Dendritic cell treated with granulocyte-macrophage colony-stimulating factor and Interleukin-4, amounts not matched to agents 40 ng/mL and 50 ng/mL, for 4 days (primary cell): ENCODE data around the gene FSIP1.

Experiments used
- H3K27ac Mint-ChIP-seq: one replicate; pipeline ENCODE4 v1.8.0; 2022; ENCODE audit warnings: mild to moderate bottlenecking, mixed read lengths
- H3K27me3 Mint-ChIP-seq: one replicate; pipeline ENCODE4 v1.8.0; 2022; ENCODE audit warnings: mild to moderate bottlenecking, mixed read lengths
- H3K36me3 Mint-ChIP-seq: one replicate; pipeline ENCODE4 v1.8.0; 2022; ENCODE audit warnings: low read depth, mixed read lengths
- H3K4me1 Mint-ChIP-seq: one replicate; pipeline ENCODE4 v1.8.0; 2022; ENCODE audit warnings: low read depth, mixed read lengths
- H3K4me3 Mint-ChIP-seq: one replicate; pipeline ENCODE4 v1.8.0; 2022; ENCODE audit warnings: mild to moderate bottlenecking, moderate library complexity, mixed read lengths
- H3K9me3 Mint-ChIP-seq: one replicate; pipeline ENCODE4 v1.8.0; 2022; ENCODE audit warnings: mixed read lengths
- intact Hi-C: fragments of 100-400 bp; cut with micrococcal nuclease; formaldehyde crosslinking; loops from one replicate; pipeline ENCODE4 v1.15.0; 2022

Gene FSIP1

DNA sequence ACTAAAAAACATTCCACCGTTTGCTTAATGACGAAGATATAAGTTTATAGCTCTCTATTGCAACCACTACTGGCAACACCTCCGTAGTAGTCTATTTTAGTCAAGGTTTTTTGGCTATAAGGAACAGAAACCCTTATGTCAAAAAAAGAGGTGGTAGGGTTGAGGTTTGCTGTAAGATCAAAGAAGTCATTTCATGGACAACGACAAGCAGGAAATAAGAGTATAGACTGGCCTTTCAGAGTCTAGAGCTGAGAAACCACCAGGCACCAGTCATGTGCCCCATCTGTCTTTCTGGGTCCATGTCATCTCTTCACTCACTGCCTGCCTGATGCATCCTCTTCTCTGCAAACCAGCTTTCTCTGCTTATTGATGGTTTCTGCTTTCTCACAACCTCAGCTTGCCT is 159.1 kb downstream of the FSIP1 start:
- intact Hi-C loops: no loop called here
- no peaks in the 10 kb centered on the region for H3K9me3 Mint-ChIP-seq
- no peaks in the 10 kb centered on the region for H3K27me3 Mint-ChIP-seq
- H3K4me1 Mint-ChIP-seq: peaks cover 9% of the 10 kb centered on the region
- H3K4me3 Mint-ChIP-seq: no peak overlapping the region
- H3K36me3 Mint-ChIP-seq: no peaks in the 10 kb centered on the region
- H3K27ac Mint-ChIP-seq: no peak overlapping the region

GRCh38 chr15:39622660-39623516 is 159.8 kb downstream of the FSIP1 start:
- H3K27me3 Mint-ChIP-seq: no peaks in the 10 kb centered on the region
- H3K4me3 Mint-ChIP-seq: no peak overlapping the region
- intact Hi-C loops: no loop called here
- H3K36me3 Mint-ChIP-seq: no peaks in the 10 kb centered on the region
- H3K27ac Mint-ChIP-seq: no peak overlapping the region
- H3K4me1 Mint-ChIP-seq: peaks cover 9% of the 10 kb centered on the region
- H3K9me3 Mint-ChIP-seq: no peaks in the 10 kb centered on the region

DNA sequence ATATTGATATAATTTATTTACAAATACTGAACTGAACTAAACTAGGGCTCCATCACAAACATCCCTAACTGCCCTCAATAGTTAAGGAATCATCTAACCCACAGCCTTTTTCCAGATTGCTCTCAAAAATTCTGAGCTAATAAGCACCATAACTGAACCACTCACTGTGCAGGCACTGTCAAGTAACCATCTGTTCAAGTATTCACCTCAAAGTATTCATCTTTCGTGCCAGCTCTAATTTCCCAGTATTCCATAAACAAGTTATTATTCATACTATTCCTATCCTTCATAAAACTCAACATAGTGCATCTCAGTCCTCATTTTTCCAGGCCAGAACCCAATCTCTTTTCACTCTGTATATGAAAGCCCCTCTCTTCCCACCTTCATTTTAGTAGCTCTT is 160.7 kb downstream of the FSIP1 start:
- no peaks in the 10 kb centered on the region for H3K27me3 Mint-ChIP-seq
- H3K4me3 Mint-ChIP-seq: no peak overlapping the region
- H3K27ac Mint-ChIP-seq: no peak overlapping the region
- intact Hi-C loops: no loop called here
- H3K4me1 Mint-ChIP-seq: peaks cover 9% of the 10 kb centered on the region
- H3K36me3 Mint-ChIP-seq: no peaks in the 10 kb centered on the region
- H3K9me3 Mint-ChIP-seq: no peaks in the 10 kb centered on the region

- no peaks in the 10 kb centered on the region for H3K36me3 Mint-ChIP-seq
- no peak overlapping the region for H3K27ac Mint-ChIP-seq
- H3K9me3 Mint-ChIP-seq: no peaks in the 10 kb centered on the region
- no peaks in the 10 kb centered on the region for H3K27me3 Mint-ChIP-seq
- intact Hi-C loops: no loop called here
- H3K4me1 Mint-ChIP-seq: peaks cover 14% of the 10 kb centered on the region
- no peak overlapping the region for H3K4me3 Mint-ChIP-seq
These were observed 161.4 kb downstream of the FSIP1 start for GRCh38 chr15:39621210-39621609.

GRCh38 chr15:39618063-39618823 is 164.4 kb downstream of the FSIP1 start:
- Mint-ChIP-seq H3K27ac (no peak overlapping the region), H3K4me1 (peaks cover 13% of the 10 kb centered on the region), H3K9me3 (no peaks in the 10 kb centered on the region), H3K27me3 (no peaks in the 10 kb centered on the region), H3K36me3 (no peaks in the 10 kb centered on the region), H3K4me3 (no peak overlapping the region)
- intact Hi-C loops: no loop called here

GRCh38 chr15:39616731-39617455 is 165.7 kb downstream of the FSIP1 start:
- no peak overlapping the region for H3K27ac Mint-ChIP-seq
- peaks cover 13% of the 10 kb centered on the region for H3K4me1 Mint-ChIP-seq
- no peak overlapping the region for H3K4me3 Mint-ChIP-seq
- intact Hi-C loops: no loop called here
- H3K9me3 Mint-ChIP-seq: peaks cover 4% of the 10 kb centered on the region
- H3K27me3 Mint-ChIP-seq: no peaks in the 10 kb centered on the region
- H3K36me3 Mint-ChIP-seq: no peaks in the 10 kb centered on the region

DNA sequence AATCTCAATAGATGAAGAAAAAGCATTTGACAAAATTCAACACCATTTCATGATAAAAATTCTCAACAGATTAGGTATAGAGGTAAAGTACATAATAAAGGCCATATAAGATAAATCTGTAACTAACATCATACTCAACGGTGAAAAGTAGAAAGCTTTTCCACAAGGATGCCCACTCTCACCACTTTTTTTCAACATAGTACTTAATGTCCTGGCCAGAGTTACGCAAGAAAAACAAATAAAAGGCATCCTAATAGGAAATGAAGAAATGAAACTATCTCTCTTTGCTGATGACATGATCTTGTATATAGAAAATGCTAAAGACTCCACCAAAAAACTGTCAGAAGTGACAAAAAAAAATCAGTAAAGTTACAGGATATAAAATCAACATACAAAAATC is 168.8 kb downstream of the FSIP1 start:
- Mint-ChIP-seq H3K4me3 (no peak overlapping the region), H3K36me3 (no peaks in the 10 kb centered on the region), H3K27ac (no peak overlapping the region), H3K9me3 (peaks cover 35% of the 10 kb centered on the region), H3K27me3 (no peaks in the 10 kb centered on the region), H3K4me1 (peaks cover 13% of the 10 kb centered on the region)
- intact Hi-C loops: no loop called here

DNA sequence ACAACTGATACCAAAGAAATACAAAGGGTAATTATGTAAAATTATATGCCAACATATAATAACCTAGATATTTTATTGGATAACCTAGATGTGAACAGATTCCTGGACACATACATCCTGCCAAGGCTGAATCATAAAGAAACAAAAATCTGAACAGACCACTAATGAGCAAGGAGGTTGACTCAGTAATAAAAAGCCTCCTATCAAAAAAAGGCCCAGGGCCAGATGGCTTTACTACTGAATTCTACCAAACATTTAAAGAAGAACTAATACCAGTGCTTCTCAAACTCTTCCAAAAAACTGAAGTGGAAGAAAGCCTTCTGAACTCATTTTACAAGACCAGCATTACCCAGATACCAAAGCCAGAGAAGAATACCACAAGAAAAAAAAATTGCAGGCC is 169.4 kb downstream of the FSIP1 start:
- Mint-ChIP-seq H3K36me3 (no peaks in the 10 kb centered on the region), H3K4me1 (peaks cover 13% of the 10 kb centered on the region), H3K4me3 (no peak overlapping the region), H3K27me3 (no peaks in the 10 kb centered on the region), H3K27ac (no peak overlapping the region), H3K9me3 (peaks cover 41% of the 10 kb centered on the region)
- intact Hi-C loops: no loop called here

GRCh38 chr15:39610665-39611064 is 172.0 kb downstream of the FSIP1 start:
- no peak overlapping the region for H3K27ac Mint-ChIP-seq
- no peaks in the 10 kb centered on the region for H3K36me3 Mint-ChIP-seq
- H3K4me1 Mint-ChIP-seq: peaks cover 7% of the 10 kb centered on the region
- peaks cover 41% of the 10 kb centered on the region for H3K9me3 Mint-ChIP-seq
- no peak overlapping the region for H3K4me3 Mint-ChIP-seq
- H3K27me3 Mint-ChIP-seq: no peaks in the 10 kb centered on the region
- intact Hi-C loops: no loop called here

GRCh38 chr15:39609166-39609916 is 173.3 kb downstream of the FSIP1 start:
- H3K9me3 Mint-ChIP-seq: peaks cover 41% of the 10 kb centered on the region
- H3K4me3 Mint-ChIP-seq: no peak overlapping the region
- intact Hi-C loops: no loop called here
- H3K27me3 Mint-ChIP-seq: no peaks in the 10 kb centered on the region
- no peaks in the 10 kb centered on the region for H3K36me3 Mint-ChIP-seq
- no peak overlapping the region for H3K27ac Mint-ChIP-seq
- H3K4me1 Mint-ChIP-seq: peaks cover 7% of the 10 kb centered on the region

DNA sequence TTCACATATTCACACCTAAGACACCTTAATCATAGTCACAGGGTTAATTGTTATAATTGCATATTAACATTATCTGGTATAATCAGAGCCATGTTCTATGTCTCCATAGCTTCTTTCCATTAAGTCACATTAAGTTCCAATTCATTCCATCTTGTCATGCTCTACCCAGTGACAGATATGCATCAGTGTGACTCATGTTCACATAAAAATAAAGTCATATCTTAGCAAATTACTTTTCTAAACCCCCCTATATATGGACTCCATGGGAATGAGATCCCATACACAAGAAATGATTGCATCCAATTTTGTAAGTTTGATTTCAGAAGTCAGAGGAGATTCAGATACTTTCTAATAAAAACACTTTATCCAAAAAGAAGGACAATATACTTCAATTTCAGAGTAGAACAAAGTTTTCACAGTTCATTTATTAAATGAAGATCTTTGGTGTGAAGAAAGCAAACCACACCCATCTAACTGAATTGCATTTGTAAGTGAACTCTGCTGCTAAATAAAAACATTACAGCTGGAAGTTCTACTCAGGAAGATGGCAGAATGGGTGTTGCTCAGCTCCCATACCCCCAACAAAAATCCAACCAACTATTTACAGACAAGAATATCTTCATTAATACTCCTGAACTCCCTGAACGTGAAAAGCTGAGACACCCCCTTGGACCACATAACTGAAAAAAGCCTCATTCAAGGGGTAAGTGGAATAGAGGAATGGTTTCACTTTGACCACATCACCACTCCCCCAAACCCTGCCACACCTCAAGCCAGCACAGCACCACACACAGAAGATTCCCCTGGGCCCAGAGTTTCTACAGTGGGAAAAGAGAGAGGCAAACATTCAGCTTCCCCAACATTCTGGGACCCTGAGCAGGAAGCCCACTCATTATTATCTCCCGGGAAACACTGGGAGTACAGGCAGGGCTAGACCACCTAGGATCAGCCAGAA is 174.2 kb downstream of the FSIP1 start:
- intact Hi-C loops: no loop called here
- no peaks in the 10 kb centered on the region for H3K36me3 Mint-ChIP-seq
- peaks cover 41% of the 10 kb centered on the region for H3K9me3 Mint-ChIP-seq
- H3K4me3 Mint-ChIP-seq: no peak overlapping the region
- no peaks in the 10 kb centered on the region for H3K4me1 Mint-ChIP-seq
- no peaks in the 10 kb centered on the region for H3K27me3 Mint-ChIP-seq
- H3K27ac Mint-ChIP-seq: no peak overlapping the region

DNA sequence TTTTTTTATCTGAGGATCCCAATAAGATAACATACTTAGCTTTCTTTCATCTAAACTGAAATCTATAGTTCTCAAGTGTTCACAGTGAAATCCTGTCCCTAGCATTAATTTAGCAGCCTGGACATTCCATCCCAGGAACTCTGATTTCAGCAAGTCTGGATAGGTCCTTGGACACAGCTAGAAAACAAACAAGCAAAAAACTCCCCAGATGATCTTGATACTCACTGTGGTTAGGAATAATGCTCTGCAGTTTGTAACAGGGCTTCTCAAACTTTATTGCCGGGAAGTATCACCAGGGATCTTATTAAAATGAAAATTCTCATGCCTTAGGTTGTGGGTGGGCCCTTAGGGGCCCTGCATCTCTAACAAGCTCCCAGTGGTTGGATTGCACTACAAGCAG is 177.5 kb downstream of the FSIP1 start:
- Mint-ChIP-seq H3K36me3 (no peaks in the 10 kb centered on the region), H3K4me1 (no peaks in the 10 kb centered on the region), H3K27ac (no peak overlapping the region), H3K9me3 (peaks cover 19% of the 10 kb centered on the region), H3K4me3 (no peak overlapping the region), H3K27me3 (no peaks in the 10 kb centered on the region)
- intact Hi-C loops: no loop called here

- no peaks in the 10 kb centered on the region for H3K36me3 Mint-ChIP-seq
- intact Hi-C loops: no loop called here
These were observed 180.5 kb downstream of the FSIP1 start for GRCh38 chr15:39602143-39602542.

More at GRCh38 chr15:39602143-39602542, 180.5 kb downstream of the FSIP1 start:
- no peaks in the 10 kb centered on the region for H3K27me3 Mint-ChIP-seq
- no peaks in the 10 kb centered on the region for H3K4me1 Mint-ChIP-seq
- H3K27ac Mint-ChIP-seq: no peak overlapping the region
- no peaks in the 10 kb centered on the region for H3K9me3 Mint-ChIP-seq
- H3K4me3 Mint-ChIP-seq: no peak overlapping the region
